ENCODE measurements around the gene ARHGEF4. TPM values are rescaled to one million over a fixed set of nuclear protein-coding genes. Genes with fewer than 3 reads are reported as not detected.

Gene ARHGEF4
- total RNA-seq, 1 donor from 2014 or later, result 2.6 TPM

GRCh38 chr2:130853391-130853790, 16.7 kb downstream of the ARHGEF4 start:
- Mint-ChIP-seq H3K36me3 (ENCODE audit: unreplicated experiment) (no peaks in the 10 kb centered on the region), H3K27ac (ENCODE audit: unreplicated experiment) (no peak overlapping the region), H3K27me3 (ENCODE audit: unreplicated experiment) (no peaks in the 10 kb centered on the region)

GRCh38 chr2:130854301-130854700, 17.6 kb downstream of the ARHGEF4 start:
- Mint-ChIP-seq H3K9me3 (ENCODE audit: unreplicated experiment) (no peaks in the 10 kb centered on the region), H3K36me3 (ENCODE audit: unreplicated experiment) (no peaks in the 10 kb centered on the region), H3K27ac (ENCODE audit: unreplicated experiment) (no peak overlapping the region), H3K4me3 (ENCODE audit: unreplicated experiment) (no peak overlapping the region), H3K27me3 (ENCODE audit: unreplicated experiment) (no peaks in the 10 kb centered on the region), H3K4me1 (ENCODE audit: unreplicated experiment) (no peaks in the 10 kb centered on the region)
- no peak for DNase-seq (ENCODE audit: extremely low spot score, unreplicated experiment)
- no peak for TF ChIP-seq CTCF (IDR thresholded peaks at IDR 0.05)

More at GRCh38 chr2:130853391-130853790, 16.7 kb downstream of the ARHGEF4 start:
- Mint-ChIP-seq H3K9me3 (ENCODE audit: unreplicated experiment) (no peaks in the 10 kb centered on the region), H3K4me3 (ENCODE audit: unreplicated experiment) (no peak overlapping the region), H3K4me1 (ENCODE audit: unreplicated experiment) (no peaks in the 10 kb centered on the region)
- DNase-seq (ENCODE audit: extremely low spot score, unreplicated experiment), result no peak
- no peak for TF ChIP-seq CTCF (IDR thresholded peaks at IDR 0.05)

GRCh38 chr2:130864830-130865800, 28.4 kb downstream of the ARHGEF4 start:
- no peak for DNase-seq (ENCODE audit: extremely low spot score, unreplicated experiment)
- Mint-ChIP-seq H3K27ac (ENCODE audit: unreplicated experiment) (no peak overlapping the region), H3K36me3 (ENCODE audit: unreplicated experiment) (no peaks in the 10 kb centered on the region), H3K4me3 (ENCODE audit: unreplicated experiment) (no peak overlapping the region), H3K4me1 (ENCODE audit: unreplicated experiment) (no peaks in the 10 kb centered on the region), H3K27me3 (ENCODE audit: unreplicated experiment) (no peaks in the 10 kb centered on the region), H3K9me3 (ENCODE audit: unreplicated experiment) (no peaks in the 10 kb centered on the region)
- TF ChIP-seq CTCF (IDR thresholded peaks at IDR 0.05), result no peak

GRCh38 chr2:130869441-130870160, 32.9 kb downstream of the ARHGEF4 start:
- H3K4me1 Mint-ChIP-seq (ENCODE audit: unreplicated experiment), result no peaks in the 10 kb centered on the region
- no peak for DNase-seq (ENCODE audit: extremely low spot score, unreplicated experiment)
- peaks cover 4% of the 10 kb centered on the region for H3K27me3 Mint-ChIP-seq (ENCODE audit: unreplicated experiment)
- no peak overlapping the region for H3K4me3 Mint-ChIP-seq (ENCODE audit: unreplicated experiment)
- no peaks in the 10 kb centered on the region for H3K9me3 Mint-ChIP-seq (ENCODE audit: unreplicated experiment)
- TF ChIP-seq CTCF (IDR thresholded peaks at IDR 0.05), result no peak
- no peaks in the 10 kb centered on the region for H3K36me3 Mint-ChIP-seq (ENCODE audit: unreplicated experiment)
- no peak overlapping the region for H3K27ac Mint-ChIP-seq (ENCODE audit: unreplicated experiment)

GRCh38 chr2:130870161-130870485, 33.4 kb downstream of the ARHGEF4 start:
- no peak for TF ChIP-seq CTCF (IDR thresholded peaks at IDR 0.05)
- Mint-ChIP-seq H3K27me3 (ENCODE audit: unreplicated experiment) (peaks cover 6% of the 10 kb centered on the region), H3K4me1 (ENCODE audit: unreplicated experiment) (no peaks in the 10 kb centered on the region)

More at GRCh38 chr2:130870161-130870485, 33.4 kb downstream of the ARHGEF4 start:
- DNase-seq (ENCODE audit: extremely low spot score, unreplicated experiment), result no peak
- no peak overlapping the region for H3K4me3 Mint-ChIP-seq (ENCODE audit: unreplicated experiment)
- no peak overlapping the region for H3K27ac Mint-ChIP-seq (ENCODE audit: unreplicated experiment)
- H3K36me3 Mint-ChIP-seq (ENCODE audit: unreplicated experiment), result no peaks in the 10 kb centered on the region
- no peaks in the 10 kb centered on the region for H3K9me3 Mint-ChIP-seq (ENCODE audit: unreplicated experiment)

Measured in osteocyte (in vitro differentiated cells).